Natural killer cell treated with Interleukin-12 subunit alpha and Interleukin-12 subunit beta and Interleukin-15 and Interleukin-18, amount 100 ng/mL, for 72 hours (primary cell): ENCODE results near the gene LRRC10. TPM values are rescaled to one million over a fixed set of nuclear protein-coding genes. Genes with fewer than 3 reads are reported as not detected.

Source experiments
- ATAC-seq, 2 donors: fragments of 150-1000 bp; cut with Tn5 transposase in 1 of 2; sonication (Bioruptor Pico), chemical (Tn5 transposase) in 1 of 2; 2 replicates each; pipeline ENCODE4 v1.10.0; 2021
- DNase-seq: peaks from one replicate; pipeline ENCODE4 v3.0.0; 2022; ENCODE audit warnings: low spot score
- H3K27ac Mint-ChIP-seq, 2 donors: 1 replicate in 1 of 2; 2 replicates in 1 of 2; pipeline ENCODE4 v1.8.0; 2022; ENCODE audit warnings: mixed read lengths in 2 of 2, mild to moderate bottlenecking in 1 of 2, moderate library complexity in 1 of 2
- H3K27me3 Mint-ChIP-seq, 2 donors: 1 replicate in 1 of 2; 2 replicates in 1 of 2; pipeline ENCODE4 v1.8.0; 2022; ENCODE audit warnings: mixed read lengths in 2 of 2
- H3K36me3 Mint-ChIP-seq: one replicate; pipeline ENCODE4 v1.8.0; 2022; ENCODE audit warnings: mixed read lengths
- H3K4me1 Mint-ChIP-seq, 2 donors: 1 replicate in 1 of 2; 2 replicates in 1 of 2; pipeline ENCODE4 v1.8.0; 2022; ENCODE audit warnings: low read depth in 2 of 2, mixed read lengths in 2 of 2, mild to moderate bottlenecking in 1 of 2
- H3K4me3 Mint-ChIP-seq: one replicate; pipeline ENCODE4 v1.8.0; 2022; ENCODE audit warnings: mixed read lengths
- H3K9me3 Mint-ChIP-seq: 2 replicates; pipeline ENCODE4 v1.8.0; 2022; ENCODE audit warnings: mixed read lengths
- total RNA-seq, 2 donors: library from RNA; stranded (reverse); gene quantifications; one replicate each; pipeline ENCODE4 v1.2.3, GENCODE V29; 2022

The LRRC10 gene
- not detected for total RNA-seq

GRCh38 chr12:69610729-69611128, at the start of gene LRRC10:
TSS of gene LRRC10 (minus strand) at chr12:69610907. CDS start at chr12:69610838, 69 bp downstream.
- no peaks in the 10 kb centered on the region for H3K9me3 Mint-ChIP-seq
- ATAC-seq: no peak
- no peak for DNase-seq
- H3K36me3 Mint-ChIP-seq: no peaks in the 10 kb centered on the region
- H3K27ac Mint-ChIP-seq: no peak within 1 kb of the TSS
- peaks cover 6 to 23% of the 10 kb centered on the region in 2 donors for H3K27me3 Mint-ChIP-seq
- H3K4me1 Mint-ChIP-seq: no peaks in the 10 kb centered on the region
- H3K4me3 Mint-ChIP-seq: no peak within 1 kb of the TSS

- Mint-ChIP-seq H3K9me3 (no peaks in the 10 kb centered on the region), H3K27me3 (peaks cover 25 to 32% of the 10 kb centered on the region in 2 donors), H3K4me3 (no peak overlapping the region), H3K36me3 (no peaks in the 10 kb centered on the region), H3K4me1 (no peaks in the 10 kb centered on the region), H3K27ac (no peak overlapping the region)
- DNase-seq: no peak
- no peak for ATAC-seq
Observed at GRCh38 chr12:69660164-69660863, 49.6 kb upstream of the LRRC10 start.

GRCh38 chr12:69658203-69658602, 47.5 kb upstream of the LRRC10 start:
- peaks cover 23 to 32% of the 10 kb centered on the region in 2 donors for H3K27me3 Mint-ChIP-seq
- H3K4me1 Mint-ChIP-seq: no peaks in the 10 kb centered on the region
- no peak overlapping the region for H3K27ac Mint-ChIP-seq
- DNase-seq (no peak), ATAC-seq (no peak)
- H3K9me3 Mint-ChIP-seq: no peaks in the 10 kb centered on the region
- H3K4me3 Mint-ChIP-seq: no peak overlapping the region
- no peaks in the 10 kb centered on the region for H3K36me3 Mint-ChIP-seq

GRCh38 chr12:69657376-69658137, 46.9 kb upstream of the LRRC10 start:
- peaks cover 20 to 32% of the 10 kb centered on the region in 2 donors for H3K27me3 Mint-ChIP-seq
- H3K27ac Mint-ChIP-seq: no peak overlapping the region
- H3K4me1 Mint-ChIP-seq: no peaks in the 10 kb centered on the region
- no peak overlapping the region for H3K4me3 Mint-ChIP-seq
- DNase-seq (no peak), ATAC-seq (no peak)
- no peaks in the 10 kb centered on the region for H3K9me3 Mint-ChIP-seq
- H3K36me3 Mint-ChIP-seq: no peaks in the 10 kb centered on the region

GRCh38 chr12:69655616-69656340, 45.1 kb upstream of the LRRC10 start:
- ATAC-seq: no peak
- H3K4me1 Mint-ChIP-seq: no peaks in the 10 kb centered on the region
- no peaks in the 10 kb centered on the region for H3K36me3 Mint-ChIP-seq
- no peaks in the 10 kb centered on the region for H3K9me3 Mint-ChIP-seq
- H3K27me3 Mint-ChIP-seq: peaks cover 20 to 32% of the 10 kb centered on the region in 2 donors
- no peak overlapping the region for H3K4me3 Mint-ChIP-seq
- no peak for DNase-seq
- no peak overlapping the region for H3K27ac Mint-ChIP-seq

- peaks cover 16 to 29% of the 10 kb centered on the region in 2 donors for H3K27me3 Mint-ChIP-seq
- ATAC-seq: no peak
- no peak for DNase-seq
- H3K36me3 Mint-ChIP-seq: no peaks in the 10 kb centered on the region
- H3K27ac Mint-ChIP-seq: no peak overlapping the region
- no peak overlapping the region for H3K4me3 Mint-ChIP-seq
- no peaks in the 10 kb centered on the region for H3K9me3 Mint-ChIP-seq
- H3K4me1 Mint-ChIP-seq: no peaks in the 10 kb centered on the region
Observed at GRCh38 chr12:69653703-69654102, 43.0 kb upstream of the LRRC10 start.

- ATAC-seq (no peak), DNase-seq (no peak)
- H3K4me3 Mint-ChIP-seq: no peak overlapping the region
- H3K4me1 Mint-ChIP-seq: no peaks in the 10 kb centered on the region
- H3K36me3 Mint-ChIP-seq: no peaks in the 10 kb centered on the region
- no peaks in the 10 kb centered on the region for H3K9me3 Mint-ChIP-seq
- no peak overlapping the region for H3K27ac Mint-ChIP-seq
- H3K27me3 Mint-ChIP-seq: peaks cover 24 to 37% of the 10 kb centered on the region in 2 donors
Observed at GRCh38 chr12:69651922-69652321, 41.2 kb upstream of the LRRC10 start.

GRCh38 chr12:69649529-69649928, 38.8 kb upstream of the LRRC10 start:
- ATAC-seq (no peak), DNase-seq (no peak)
- Mint-ChIP-seq H3K4me1 (no peaks in the 10 kb centered on the region), H3K27me3 (peaks cover 20 to 37% of the 10 kb centered on the region in 2 donors), H3K36me3 (no peaks in the 10 kb centered on the region), H3K4me3 (no peak overlapping the region), H3K9me3 (no peaks in the 10 kb centered on the region), H3K27ac (no peak overlapping the region)

GRCh38 chr12:69648476-69648875, 37.8 kb upstream of the LRRC10 start:
- peaks cover 17 to 31% of the 10 kb centered on the region in 2 donors for H3K27me3 Mint-ChIP-seq
- no peak overlapping the region for H3K27ac Mint-ChIP-seq

GRCh38 chr12:69647178-69647577, 36.5 kb upstream of the LRRC10 start:
- H3K4me3 Mint-ChIP-seq: no peak overlapping the region
- no peaks in the 10 kb centered on the region for H3K4me1 Mint-ChIP-seq
- peaks cover 17 to 31% of the 10 kb centered on the region in 2 donors for H3K27me3 Mint-ChIP-seq
- H3K9me3 Mint-ChIP-seq: no peaks in the 10 kb centered on the region
- DNase-seq (no peak), ATAC-seq (no peak)
- no peaks in the 10 kb centered on the region for H3K36me3 Mint-ChIP-seq
- H3K27ac Mint-ChIP-seq: no peak overlapping the region

More at GRCh38 chr12:69648476-69648875, 37.8 kb upstream of the LRRC10 start:
- no peak overlapping the region for H3K4me3 Mint-ChIP-seq
- no peaks in the 10 kb centered on the region for H3K4me1 Mint-ChIP-seq
- ATAC-seq (no peak), DNase-seq (no peak)
- no peaks in the 10 kb centered on the region for H3K36me3 Mint-ChIP-seq
- H3K9me3 Mint-ChIP-seq: no peaks in the 10 kb centered on the region

- Mint-ChIP-seq H3K4me1 (no peaks in the 10 kb centered on the region), H3K27me3 (peaks cover 14 to 23% of the 10 kb centered on the region in 2 donors), H3K4me3 (no peak overlapping the region), H3K36me3 (no peaks in the 10 kb centered on the region), H3K27ac (no peak overlapping the region), H3K9me3 (no peaks in the 10 kb centered on the region)
- no peak for ATAC-seq
- no peak for DNase-seq
Observed at GRCh38 chr12:69645031-69645430, 34.3 kb upstream of the LRRC10 start.

- Mint-ChIP-seq H3K4me3 (no peak overlapping the region), H3K27ac (no peak overlapping the region), H3K36me3 (no peaks in the 10 kb centered on the region), H3K4me1 (no peaks in the 10 kb centered on the region), H3K9me3 (no peaks in the 10 kb centered on the region), H3K27me3 (peaks cover 12 to 17% of the 10 kb centered on the region in 2 donors)
- no peak for DNase-seq
- no peak for ATAC-seq
Observed at GRCh38 chr12:69644511-69644910, 33.8 kb upstream of the LRRC10 start.

GRCh38 chr12:69642531-69642930, 31.8 kb upstream of the LRRC10 start:
- no peak overlapping the region for H3K4me3 Mint-ChIP-seq
- no peak for ATAC-seq
- DNase-seq: no peak
- no peaks in the 10 kb centered on the region for H3K4me1 Mint-ChIP-seq
- no peaks in the 10 kb centered on the region for H3K36me3 Mint-ChIP-seq
- no peaks in the 10 kb centered on the region for H3K9me3 Mint-ChIP-seq
- H3K27ac Mint-ChIP-seq: no peak overlapping the region
- peaks cover 2 to 6% of the 10 kb centered on the region in 2 donors for H3K27me3 Mint-ChIP-seq

GRCh38 chr12:69641546-69641945, 30.8 kb upstream of the LRRC10 start:
- no peaks in the 10 kb centered on the region for H3K27me3 Mint-ChIP-seq
- no peak overlapping the region for H3K27ac Mint-ChIP-seq
- no peaks in the 10 kb centered on the region for H3K9me3 Mint-ChIP-seq
- no peak overlapping the region for H3K4me3 Mint-ChIP-seq
- no peak for ATAC-seq
- no peak for DNase-seq
- no peaks in the 10 kb centered on the region for H3K36me3 Mint-ChIP-seq
- H3K4me1 Mint-ChIP-seq: no peaks in the 10 kb centered on the region
